Measurements from ENCODE around the gene PPP6C. TPM values are rescaled to one million over a fixed set of nuclear protein-coding genes. Genes with fewer than 3 reads are reported as not detected.

PPP6C gene
- total and polyA plus RNA-seq, 2 of the 13 experiments (the other 11 are each of a cell fraction or from before 2014, with no cell fraction given), result 18.5 to 20.9 TPM

DNA sequence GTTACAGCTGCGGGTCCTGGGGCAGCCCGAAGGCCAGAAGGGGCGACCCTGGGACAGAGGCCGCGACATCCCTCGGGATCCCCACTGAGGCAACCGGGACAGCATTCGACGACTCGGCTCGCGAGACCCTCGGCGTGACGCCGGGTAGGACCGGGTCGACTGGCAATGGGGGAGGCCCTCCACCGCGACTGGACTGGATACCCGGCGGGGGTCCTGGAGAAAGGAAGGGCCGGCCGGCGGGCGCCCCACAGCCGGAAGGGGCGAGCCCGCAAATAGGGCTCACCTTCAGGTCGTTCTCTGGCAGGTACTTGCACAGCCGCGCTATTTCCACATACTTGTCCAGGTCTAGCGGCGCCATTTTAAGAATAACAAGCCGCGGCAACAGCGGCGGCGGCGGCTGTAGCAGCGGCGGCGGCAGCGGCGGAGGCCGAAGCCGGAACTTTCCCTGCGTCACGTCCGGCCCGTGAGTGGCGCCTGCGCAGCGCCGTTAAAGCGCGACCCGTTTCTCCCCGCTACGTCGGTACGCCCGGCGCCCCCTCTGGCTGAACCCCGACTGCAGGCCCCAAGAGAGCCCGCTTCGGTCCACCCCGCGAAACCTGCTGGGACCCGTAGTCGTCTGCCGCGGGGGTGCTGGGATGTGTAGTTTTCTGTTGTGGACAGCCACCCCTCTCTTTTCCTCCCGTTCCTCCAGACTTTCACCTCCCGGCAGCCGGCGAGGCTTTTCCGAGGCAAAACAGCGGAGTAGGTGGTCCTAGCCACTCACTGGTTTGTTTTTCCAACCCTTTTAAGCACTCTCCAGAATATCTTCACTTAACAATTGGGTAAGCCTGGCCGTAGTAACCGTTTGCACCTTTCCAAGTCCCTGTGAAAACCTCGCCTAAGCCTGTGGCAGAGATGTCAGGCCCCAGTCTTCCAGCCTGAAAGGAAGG lies at the start of gene PPP6C (continued):
- no peak for TF ChIP-seq SRSF9 (IDR thresholded peaks at IDR 0.05; ENCODE audit: borderline replicate concordance, insufficient read depth, low read depth, low read length, poor library complexity, severe bottlenecking)
- TF ChIP-seq NRL (CRISPR knock-in tag; IDR thresholded peaks at IDR 0.05; ENCODE audit: borderline replicate concordance), result peak; percentile 57; the same call in 1 of the 2 replicates
- TF ChIP-seq, protein P1, sequence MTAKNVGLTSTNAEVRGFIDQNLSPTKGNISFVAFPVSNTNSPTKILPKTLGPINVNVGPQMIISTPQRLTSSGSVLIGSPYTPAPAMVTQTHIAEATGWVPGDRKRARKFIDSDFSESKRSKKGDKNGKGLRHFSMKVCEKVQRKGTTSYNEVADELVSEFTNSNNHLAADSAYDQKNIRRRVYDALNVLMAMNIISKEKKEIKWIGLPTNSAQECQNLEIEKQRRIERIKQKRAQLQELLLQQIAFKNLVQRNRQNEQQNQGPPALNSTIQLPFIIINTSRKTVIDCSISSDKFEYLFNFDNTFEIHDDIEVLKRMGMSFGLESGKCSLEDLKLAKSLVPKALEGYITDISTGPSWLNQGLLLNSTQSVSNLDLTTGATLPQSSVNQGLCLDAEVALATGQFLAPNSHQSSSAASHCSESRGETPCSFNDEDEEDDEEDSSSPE (CRISPR knock-in tag; IDR thresholded peaks at IDR 0.05), result peak; percentile 88
- TF ChIP-seq KMT2B (CRISPR knock-in tag; IDR thresholded peaks at IDR 0.05), result peak; percentile 88
- TF ChIP-seq RBFOX2 (IDR thresholded peaks at IDR 0.05; ENCODE audit: low read depth, low read length), result peak; percentile 93
- TF ChIP-seq, protein P2, sequence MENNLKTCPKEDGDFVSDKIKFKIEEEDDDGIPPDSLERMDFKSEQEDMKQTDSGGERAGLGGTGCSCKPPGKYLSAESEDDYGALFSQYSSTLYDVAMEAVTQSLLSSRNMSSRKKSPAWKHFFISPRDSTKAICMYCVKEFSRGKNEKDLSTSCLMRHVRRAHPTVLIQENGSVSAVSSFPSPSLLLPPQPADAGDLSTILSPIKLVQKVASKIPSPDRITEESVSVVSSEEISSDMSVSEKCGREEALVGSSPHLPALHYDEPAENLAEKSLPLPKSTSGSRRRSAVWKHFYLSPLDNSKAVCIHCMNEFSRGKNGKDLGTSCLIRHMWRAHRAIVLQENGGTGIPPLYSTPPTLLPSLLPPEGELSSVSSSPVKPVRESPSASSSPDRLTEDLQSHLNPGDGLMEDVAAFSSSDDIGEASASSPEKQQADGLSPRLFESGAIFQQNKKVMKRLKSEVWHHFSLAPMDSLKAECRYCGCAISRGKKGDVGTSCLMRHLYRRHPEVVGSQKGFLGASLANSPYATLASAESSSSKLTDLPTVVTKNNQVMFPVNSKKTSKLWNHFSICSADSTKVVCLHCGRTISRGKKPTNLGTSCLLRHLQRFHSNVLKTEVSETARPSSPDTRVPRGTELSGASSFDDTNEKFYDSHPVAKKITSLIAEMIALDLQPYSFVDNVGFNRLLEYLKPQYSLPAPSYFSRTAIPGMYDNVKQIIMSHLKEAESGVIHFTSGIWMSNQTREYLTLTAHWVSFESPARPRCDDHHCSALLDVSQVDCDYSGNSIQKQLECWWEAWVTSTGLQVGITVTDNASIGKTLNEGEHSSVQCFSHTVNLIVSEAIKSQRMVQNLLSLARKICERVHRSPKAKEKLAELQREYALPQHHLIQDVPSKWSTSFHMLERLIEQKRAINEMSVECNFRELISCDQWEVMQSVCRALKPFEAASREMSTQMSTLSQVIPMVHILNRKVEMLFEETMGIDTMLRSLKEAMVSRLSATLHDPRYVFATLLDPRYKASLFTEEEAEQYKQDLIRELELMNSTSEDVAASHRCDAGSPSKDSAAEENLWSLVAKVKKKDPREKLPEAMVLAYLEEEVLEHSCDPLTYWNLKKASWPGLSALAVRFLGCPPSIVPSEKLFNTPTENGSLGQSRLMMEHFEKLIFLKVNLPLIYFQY (CRISPR knock-in tag; IDR thresholded peaks at IDR 0.05; ENCODE audit: borderline replicate concordance), result peak; percentile 90; the same call in 1 of the 2 replicates
- peak; percentile 29; the same call in 1 of the 2 replicates for TF ChIP-seq ZNF772 (CRISPR knock-in tag; IDR thresholded peaks at IDR 0.05)
- TF ChIP-seq AHR (CRISPR knock-in tag; IDR thresholded peaks at IDR 0.05), result no peak
- no peak for TF ChIP-seq ZNF468 (CRISPR knock-in tag; IDR thresholded peaks at IDR 0.05)
- TF ChIP-seq ZNF326 (CRISPR knock-in tag; IDR thresholded peaks at IDR 0.05; ENCODE audit: borderline replicate concordance), result no peak
- TF ChIP-seq, protein P3, sequence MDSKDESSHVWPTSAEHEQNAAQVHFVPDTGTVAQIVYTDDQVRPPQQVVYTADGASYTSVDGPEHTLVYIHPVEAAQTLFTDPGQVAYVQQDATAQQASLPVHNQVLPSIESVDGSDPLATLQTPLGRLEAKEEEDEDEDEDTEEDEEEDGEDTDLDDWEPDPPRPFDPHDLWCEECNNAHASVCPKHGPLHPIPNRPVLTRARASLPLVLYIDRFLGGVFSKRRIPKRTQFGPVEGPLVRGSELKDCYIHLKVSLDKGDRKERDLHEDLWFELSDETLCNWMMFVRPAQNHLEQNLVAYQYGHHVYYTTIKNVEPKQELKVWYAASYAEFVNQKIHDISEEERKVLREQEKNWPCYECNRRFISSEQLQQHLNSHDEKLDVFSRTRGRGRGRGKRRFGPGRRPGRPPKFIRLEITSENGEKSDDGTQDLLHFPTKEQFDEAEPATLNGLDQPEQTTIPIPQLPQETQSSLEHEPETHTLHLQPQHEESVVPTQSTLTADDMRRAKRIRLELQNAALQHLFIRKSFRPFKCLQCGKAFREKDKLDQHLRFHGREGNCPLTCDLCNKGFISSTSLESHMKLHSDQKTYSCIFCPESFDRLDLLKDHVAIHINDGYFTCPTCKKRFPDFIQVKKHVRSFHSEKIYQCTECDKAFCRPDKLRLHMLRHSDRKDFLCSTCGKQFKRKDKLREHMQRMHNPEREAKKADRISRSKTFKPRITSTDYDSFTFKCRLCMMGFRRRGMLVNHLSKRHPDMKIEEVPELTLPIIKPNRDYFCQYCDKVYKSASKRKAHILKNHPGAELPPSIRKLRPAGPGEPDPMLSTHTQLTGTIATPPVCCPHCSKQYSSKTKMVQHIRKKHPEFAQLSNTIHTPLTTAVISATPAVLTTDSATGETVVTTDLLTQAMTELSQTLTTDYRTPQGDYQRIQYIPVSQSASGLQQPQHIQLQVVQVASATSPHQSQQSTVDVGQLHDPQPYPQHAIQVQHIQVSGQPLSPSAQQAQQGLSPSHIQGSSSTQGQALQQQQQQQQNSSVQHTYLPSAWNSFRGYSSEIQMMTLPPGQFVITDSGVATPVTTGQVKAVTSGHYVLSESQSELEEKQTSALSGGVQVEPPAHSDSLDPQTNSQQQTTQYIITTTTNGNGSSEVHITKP (CRISPR knock-in tag; IDR thresholded peaks at IDR 0.05; ENCODE audit: low read depth), result peak; percentile 72; the same call in 1 of the 2 replicates
- no peak for TF ChIP-seq SP5 (CRISPR knock-in tag; IDR thresholded peaks at IDR 0.05; ENCODE audit: borderline replicate concordance, low read depth)
- peak; percentile 59; the same call in 1 of the 2 replicates for TF ChIP-seq SIX4 (CRISPR knock-in tag; IDR thresholded peaks at IDR 0.05)
- TF ChIP-seq ZNF615 (CRISPR knock-in tag; IDR thresholded peaks at IDR 0.05; ENCODE audit: borderline replicate concordance), result no peak
- TF ChIP-seq KLF13 (CRISPR knock-in tag; IDR thresholded peaks at IDR 0.05), result no peak
- no peak for TF ChIP-seq ZNF160 (CRISPR knock-in tag; IDR thresholded peaks at IDR 0.05)
- no peak for TF ChIP-seq NFATC3 (CRISPR knock-in tag; IDR thresholded peaks at IDR 0.05)
- peak; percentile 97 for TF ChIP-seq ZNF143 (CRISPR knock-in tag; IDR thresholded peaks at IDR 0.05)
- 0 out of 2 replicates have a peak, but pooled peaks have one; percentile 26 for TF ChIP-seq ZNF891 (CRISPR knock-in tag; IDR thresholded peaks at IDR 0.05)
